ENCODE measurements around the gene MT1F.

DNA sequence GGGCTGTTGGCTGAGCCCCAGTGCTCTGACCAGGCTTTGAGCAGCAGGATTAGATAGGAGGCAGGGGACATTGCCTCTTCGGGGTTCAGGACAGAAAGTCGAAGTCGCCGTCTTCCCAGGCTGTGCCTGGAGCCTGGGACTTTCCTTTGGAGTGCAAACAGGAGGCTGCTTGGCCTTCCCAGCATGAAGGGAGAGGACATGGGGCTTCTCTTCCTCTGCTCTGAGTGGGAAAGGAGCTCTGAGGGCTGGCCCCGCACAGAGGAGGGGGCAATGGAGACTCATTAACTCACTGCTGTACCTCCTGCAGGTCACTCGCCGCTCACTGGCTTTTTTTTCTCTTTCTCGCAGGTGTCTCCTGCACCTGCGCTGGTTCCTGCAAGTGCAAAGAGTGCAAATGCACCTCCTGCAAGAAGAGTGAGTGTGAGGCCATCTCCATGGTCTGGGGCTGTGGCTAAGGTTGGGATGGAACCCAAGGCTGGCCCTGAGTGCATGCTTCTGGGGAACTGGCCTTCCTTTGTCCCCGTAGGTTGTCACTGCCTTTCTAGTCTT lies 642 bp downstream of the MT1F start:
- TF ChIP-seq EZH2 (IDR thresholded peaks at IDR 0.05; ENCODE audit: borderline replicate concordance, low read depth, low read length, severe bottlenecking), result no peak
- TF ChIP-seq CTCF (IDR thresholded peaks at IDR 0.05; ENCODE audit: borderline replicate concordance, extremely low read depth, low read length, poor library complexity, severe bottlenecking), result no peak
